Spleen (tissue), 7 donors: ENCODE data around the gene ZNF680.

Experiments used
- CTCF ChIP-seq, 11 experiments: fragments of 200-600 bp in 7 of 11; fragments of 450-650 bp in 4 of 11; sonication (generic) in 4 of 11; IDR thresholded peaks in 8 of 11; conservative IDR thresholded peaks in 3 of 11; 1 replicate in 7 of 11; 2 replicates in 4 of 11; pipeline versions ENCODE4 v1.4.0 to v1.8.0; 2016 to 2021; ENCODE audit warnings: antibody characterized with exemption in 11 of 11, inconsistent platforms in 4 of 11, mild to moderate bottlenecking in 1 of 11
- POLR2A ChIP-seq, 3 donors: fragments of 450-650 bp; IDR thresholded peaks; one replicate each; pipeline ENCODE4 v1.5.1; 2017; ENCODE audit warnings: antibody characterized with exemption in 3 of 3, mild to moderate bottlenecking in 1 of 3
- donor health status: DM: no; HTN: no; CAD: no; lungs with moderate emphysema.
- donor health status: DM: no; HTN: no; CAD: no.
- donor health status: DM: no; HTN: no; CAD: no.

- TF ChIP-seq CTCF (IDR thresholded peaks at IDR 0.05 in 8 of 11, conservative IDR thresholded peaks at IDR 0.05 in 3 of 11) (no peak), POLR2A (IDR thresholded peaks at IDR 0.05) (no peak)
Measured at GRCh38 chr7:64581926-64582894, 19.3 kb upstream of the ZNF680 start.
